Cerebellar nuclear complex (tissue), 1 donor: ENCODE measurements around the gene CYP3A7.
"Not testable (repeated sequence)": the region's sequence is repeated elsewhere in the genome, so short reads cannot be mapped to it uniquely, and the experiment has no call there.

Source experiments
- DNase-seq, 2 experiments: peaks; one replicate each; lab custom pipeline; 2025; lab: John Stamatoyannopoulos, UW

CYP3A7 gene

GRCh38 chr7:99667179-99667578 lies 67.8 kb downstream of the CYP3A7 start:
- no peak for DNase-seq

- no peak for DNase-seq
Measured at GRCh38 chr7:99666013-99666395, 69.0 kb downstream of the CYP3A7 start.

GRCh38 chr7:99665312-99666012 lies 69.5 kb downstream of the CYP3A7 start:
- DNase-seq, result no peak

- not testable (repeated sequence) for DNase-seq
Measured at GRCh38 chr7:99657879-99658278, 77.1 kb downstream of the CYP3A7 start.
